GM03348 (cell line): ENCODE data around the gene KCNS3.

Experiments used
- DNase-seq: peaks from one replicate; pipeline ENCODE4 v3.0.0; 2012; ENCODE audit warnings: low spot score

KCNS3 gene

DNA sequence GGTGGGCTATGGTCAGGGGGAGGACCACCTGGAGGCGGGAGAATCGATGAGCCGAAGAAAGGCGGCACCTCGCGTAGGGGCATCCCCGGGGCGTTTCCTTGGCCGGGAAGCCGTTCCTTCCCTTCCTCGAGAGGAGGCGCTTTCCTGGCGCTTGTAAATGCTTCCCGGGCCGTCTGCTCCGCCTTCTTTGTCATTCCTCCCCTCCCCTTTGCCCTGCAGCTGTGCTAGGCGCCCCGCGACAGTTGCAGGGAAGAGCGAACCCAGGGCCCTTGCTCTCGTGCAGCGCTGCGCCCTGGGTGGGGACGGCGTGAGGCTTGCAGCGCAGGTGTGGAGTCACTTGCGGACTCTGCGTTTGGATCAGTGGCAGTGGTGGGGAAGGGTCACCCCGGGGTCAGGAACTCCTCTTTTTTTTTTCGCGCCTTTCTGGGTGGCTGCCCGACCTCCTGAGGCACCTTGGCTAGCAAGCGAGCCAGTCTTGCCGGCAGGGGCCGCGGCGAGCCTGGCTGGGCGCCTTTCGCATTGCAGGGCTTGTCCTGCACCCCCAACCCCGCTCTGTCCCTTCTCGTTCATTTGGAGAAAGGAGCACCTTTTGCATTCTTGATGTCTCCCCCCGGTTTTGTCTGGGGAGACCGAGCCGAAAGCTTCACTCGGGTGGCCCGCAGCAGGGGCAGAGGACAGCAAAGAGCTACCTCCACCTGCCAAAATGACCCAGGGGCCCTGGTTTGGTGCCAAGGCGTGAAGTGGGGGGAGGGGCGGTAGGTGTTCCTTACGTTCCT is 858 bp downstream of the KCNS3 start:
- peak; percentile 93 for DNase-seq

DNA sequence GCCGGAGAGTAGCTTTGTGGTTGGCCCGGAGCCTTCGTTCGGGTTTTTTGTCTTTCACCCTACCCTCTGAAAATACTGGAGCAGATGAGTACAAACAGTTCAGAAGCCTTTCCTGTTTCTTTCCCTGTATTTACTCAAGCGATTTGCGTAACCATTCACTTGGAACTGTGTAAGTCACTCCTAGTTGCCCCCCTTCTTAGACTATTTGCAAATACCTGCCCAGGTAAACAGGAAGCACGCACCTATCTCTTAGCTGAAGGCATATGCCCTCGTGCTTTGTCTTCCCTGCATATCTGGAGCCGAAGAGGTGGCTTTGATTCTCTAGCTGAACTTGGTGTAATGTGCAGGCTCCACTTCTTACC is 1.4 kb downstream of the KCNS3 start:
- no peak for DNase-seq

DNA sequence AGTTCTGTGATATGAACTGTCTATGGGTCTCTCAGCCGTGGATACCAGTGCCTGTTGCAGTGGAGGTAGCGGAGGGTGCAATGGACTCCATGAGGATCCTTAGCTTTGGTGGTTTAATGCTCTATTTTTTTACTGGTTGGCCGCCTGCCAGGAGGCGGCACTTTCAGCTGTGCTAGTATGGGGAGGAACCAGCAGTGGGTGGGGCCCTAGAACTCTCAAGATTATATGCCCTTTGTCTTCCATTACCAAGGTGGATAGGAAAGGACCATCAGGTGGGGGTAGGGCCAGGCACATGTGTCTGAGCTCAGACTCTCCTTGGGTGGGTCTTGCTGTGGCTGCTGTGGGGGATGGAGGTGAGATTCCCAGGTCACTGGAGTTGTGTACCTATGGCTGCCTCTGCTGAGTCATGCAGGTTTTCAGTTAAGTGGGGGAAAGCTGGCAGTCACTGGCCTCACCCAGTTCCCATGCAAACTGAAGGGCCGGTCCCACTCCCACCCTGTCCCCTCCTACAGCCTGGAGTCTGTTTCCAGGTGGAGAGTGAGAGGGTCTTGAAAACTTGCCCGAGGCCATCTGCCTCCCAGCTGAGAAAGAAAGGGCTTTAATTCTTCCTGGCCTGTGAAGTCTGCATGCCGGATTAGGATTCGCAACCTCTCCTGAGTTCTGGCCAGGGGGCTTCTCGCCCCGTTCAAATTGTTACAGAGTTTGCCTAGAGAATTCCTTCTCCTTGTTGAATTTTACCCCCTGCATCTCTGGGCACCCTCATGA is 14.5 kb downstream of the KCNS3 start:
- DNase-seq = no peak

DNA sequence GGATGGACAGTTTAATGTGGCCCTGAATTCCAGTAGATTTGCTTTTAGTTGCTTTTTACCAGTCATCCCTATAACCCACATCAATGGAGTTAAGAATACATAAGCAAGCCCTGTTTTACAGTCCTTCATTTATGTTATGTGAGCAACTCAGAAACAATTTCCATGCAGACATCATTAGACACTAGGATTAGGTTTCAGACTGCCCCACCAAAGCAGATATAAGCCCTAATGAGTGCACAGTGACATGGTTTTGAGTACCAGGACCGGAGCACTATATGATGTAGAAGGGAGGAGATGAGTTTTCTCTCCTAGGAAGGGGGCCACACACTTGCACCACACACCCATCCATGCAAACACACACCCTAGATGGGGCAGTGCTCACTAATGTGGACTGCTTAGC is 15.5 kb downstream of the KCNS3 start:
- DNase-seq = no peak

DNA sequence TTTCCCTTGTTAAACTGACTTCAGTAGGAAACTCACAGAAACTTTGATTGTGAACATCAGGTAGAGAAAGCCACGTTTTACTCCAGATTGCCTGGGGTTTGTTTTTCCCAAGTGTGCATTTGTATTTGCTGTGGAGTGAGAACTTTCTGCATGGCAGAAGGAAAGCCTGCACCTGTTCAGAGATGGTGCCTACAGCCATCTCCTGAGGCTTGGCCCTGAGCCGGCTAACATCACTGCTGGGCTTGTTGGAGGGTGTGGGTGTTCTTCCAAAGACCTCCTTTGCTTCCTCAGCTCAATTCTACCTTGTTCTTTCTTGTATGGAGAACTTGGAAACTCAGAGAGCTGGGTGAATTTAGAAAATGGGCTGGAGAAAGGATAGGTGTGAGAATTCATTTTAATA is 16.1 kb downstream of the KCNS3 start:
- no peak for DNase-seq

DNA sequence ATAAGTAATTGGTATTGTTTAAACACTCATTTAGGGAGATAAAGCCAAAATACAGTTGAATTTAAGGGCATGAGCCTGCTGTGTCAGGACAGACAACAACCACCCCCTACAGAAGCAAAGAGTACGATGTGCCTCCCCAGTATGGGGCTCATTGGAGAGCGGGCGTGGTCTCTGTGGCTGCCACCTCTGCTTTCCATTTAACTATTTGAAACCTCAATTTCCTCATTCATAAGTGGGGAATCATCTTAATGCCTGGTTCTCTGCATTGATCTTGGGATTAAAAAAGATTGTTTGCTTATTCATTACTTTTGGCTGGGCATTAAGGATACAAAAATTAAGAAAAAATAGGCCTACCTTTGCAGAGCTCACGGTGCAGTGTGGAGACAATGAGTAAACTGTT is 21.4 kb downstream of the KCNS3 start:
- DNase-seq = no peak

DNA sequence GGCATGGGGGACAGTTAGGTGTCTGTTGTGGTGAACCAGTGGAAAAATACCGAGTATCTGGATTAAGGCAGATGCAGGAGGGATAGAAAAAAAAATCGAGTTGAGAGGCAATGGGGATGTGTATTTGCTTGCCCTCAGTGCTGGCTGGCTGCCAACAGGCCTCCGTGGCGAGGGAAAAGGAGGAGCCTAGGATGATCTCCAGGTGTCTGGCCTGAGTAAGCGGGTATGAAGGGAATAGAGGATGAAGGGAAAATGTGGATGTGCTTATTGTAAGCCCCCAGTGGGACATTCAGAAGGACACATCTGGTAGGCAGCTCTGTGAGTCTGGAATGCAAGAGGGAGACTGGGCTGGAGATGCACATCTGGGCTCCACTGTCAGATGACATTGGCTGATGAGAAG is 22.8 kb downstream of the KCNS3 start:
- no peak for DNase-seq

DNA sequence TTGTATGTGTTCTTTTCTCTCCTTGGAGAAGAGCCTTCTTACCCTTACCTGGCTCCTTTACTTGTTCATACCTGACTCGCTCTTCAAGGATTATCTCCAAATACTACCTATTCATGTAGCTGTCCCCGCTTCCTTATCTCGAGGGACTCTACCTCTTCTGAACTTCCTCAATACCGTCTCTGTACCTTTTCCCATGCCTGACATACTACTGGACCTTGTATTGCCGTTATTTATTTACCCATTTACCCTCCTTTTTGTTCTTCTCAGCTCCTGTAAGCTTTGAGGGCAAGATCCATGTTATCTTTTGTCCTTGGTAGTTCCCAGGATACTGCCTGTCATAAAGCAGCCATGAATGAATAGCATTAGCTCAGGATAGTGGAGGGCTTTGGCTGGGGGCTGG is 32.5 kb downstream of the KCNS3 start:
- DNase-seq = no peak

DNA sequence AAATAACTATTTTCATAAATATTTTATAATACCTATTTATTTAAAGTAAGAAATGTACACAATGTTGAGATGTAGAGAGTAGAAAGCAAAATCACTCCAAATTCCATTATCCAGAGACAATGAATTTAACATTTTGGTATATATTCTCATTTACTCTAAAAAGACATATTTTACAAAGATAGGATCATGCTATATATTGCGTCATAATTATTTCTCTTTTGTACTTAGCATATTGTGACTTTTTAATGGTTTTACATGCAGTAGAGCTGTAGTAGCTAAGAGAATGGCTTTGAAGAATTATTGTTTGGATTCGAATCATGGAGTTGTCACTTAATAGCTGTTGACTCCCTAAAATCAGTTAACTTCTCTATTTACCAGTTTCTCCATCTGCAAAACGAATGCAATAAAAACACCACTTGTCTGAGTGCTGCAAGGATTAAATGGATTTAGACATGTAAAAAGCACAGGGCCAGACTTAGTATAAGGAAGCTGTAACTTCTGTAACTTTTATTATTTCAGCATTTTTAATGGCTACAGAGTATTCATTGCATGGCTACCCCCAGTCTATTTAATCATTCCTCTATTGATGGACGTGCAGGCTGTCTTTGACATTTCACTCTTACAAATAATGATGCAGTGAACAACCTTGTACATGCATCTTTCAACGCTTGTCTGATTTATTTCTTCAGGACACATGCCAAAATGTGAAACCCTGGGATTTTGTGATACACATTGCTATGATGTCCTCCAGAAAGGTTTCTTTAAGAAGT is 33.2 kb downstream of the KCNS3 start:
- no peak for DNase-seq

DNA sequence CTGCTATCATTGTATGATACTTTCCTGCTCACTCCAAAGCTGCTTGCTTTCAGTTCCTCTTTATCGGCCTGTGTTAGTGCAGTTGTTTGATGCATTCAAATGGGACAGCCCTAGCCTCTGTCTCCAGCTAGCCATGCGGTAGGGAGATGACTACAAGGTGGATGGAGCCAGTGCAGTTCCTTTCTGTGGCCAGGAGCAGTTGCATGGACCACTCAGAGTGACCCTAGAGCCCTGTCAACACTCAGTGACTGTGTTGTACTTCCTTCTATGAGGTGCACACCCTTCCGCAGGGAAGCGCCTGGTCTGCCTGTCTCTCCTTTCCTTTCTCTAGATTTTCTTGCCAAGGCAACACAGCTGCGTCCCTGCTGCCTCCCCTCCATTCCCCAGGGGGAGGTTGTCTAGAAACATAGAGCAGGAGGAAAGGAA is 33.8 kb downstream of the KCNS3 start:
- DNase-seq = no peak

DNA sequence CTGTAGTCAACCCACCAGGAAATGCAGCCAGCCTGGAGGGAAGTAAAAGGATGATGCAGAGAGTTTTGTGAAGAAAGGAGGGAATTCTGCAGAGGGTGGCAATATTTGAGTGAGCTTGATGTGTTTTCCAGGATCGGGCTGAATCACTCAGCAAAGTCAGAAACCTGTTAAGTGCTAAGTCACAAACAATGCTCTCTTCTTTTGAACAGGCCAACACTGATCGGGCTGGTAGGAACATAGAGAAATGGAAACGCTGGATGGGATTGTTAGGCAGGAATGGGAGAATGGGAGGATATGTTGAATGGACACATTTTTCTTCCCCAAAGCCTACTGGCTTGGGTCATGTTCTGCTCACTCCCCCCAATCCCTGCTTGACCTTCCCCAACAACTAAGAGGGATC is 36.6 kb downstream of the KCNS3 start:
- DNase-seq = no peak

DNA sequence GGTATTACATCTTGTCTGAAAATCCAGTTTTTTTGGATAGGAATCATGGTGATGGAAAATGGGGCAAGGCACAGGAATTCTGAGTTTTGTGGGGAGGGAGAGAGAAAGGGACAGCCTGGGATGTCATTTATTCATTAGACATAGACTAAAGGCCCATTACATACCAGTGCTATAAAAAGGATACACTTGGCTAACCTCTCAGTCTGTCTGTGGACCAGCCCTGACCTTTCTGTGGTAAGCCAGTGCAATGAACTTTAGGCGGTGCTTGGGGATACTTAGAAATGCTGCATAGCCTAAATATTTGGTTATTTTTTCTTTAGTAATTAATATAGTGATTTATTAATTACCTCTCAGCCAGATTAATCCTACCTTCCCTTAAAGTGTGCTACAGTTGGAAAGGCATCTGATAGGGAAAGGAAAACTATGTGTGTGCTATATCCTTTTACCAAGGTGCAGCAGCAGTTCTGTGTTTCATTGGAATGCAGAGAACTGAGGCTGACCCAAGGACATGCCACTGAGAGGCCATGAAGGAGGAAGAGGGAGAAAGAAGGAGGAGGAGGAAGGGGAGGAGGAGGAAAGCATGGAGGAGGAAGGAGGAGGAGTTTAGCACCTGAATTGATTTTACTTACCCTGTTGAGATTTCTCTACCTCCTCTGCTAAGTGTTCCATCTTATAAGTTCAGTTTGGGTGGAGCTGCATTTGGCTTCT is 37.5 kb downstream of the KCNS3 start:
- DNase-seq = peak; percentile 20

DNA sequence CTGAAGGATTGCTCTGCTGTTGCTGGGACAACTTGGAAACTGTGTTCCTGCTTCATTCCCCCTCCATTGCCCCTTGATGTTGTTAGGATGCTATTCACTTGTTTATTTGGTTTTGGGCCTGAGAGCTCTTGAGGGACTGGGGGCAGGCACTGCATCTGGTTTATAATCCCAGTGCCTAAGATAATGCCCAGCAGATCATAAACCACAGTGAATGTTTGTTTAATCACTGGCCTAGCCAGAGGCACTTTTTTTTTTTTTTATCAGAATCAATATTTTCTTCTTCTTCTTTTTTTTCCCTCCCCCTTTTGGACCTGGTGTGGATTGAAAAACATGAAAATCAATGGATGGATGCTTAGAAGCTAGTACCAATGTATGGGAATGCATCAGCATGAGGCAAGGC is 38.1 kb downstream of the KCNS3 start:
- no peak for DNase-seq

DNA sequence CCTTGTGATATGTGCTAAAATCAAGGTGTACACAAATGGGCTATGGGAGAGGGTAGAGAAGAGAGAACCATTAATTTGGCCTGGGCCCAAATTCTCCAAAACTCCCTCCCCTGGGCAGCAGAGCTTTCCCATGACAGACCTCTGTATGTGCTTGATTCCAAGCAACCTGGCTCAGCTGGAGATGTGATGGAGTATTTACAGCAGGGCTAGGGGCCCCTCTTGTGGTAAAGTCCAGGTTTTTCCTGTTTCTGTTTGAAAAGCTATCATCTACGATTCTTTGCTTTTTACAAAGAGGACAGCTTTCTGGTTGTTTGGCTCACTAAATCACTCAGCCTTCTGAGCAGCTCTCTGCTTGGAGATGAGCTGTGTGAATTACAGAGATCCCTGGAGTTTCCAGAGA is 40.3 kb downstream of the KCNS3 start:
- no peak for DNase-seq

DNA sequence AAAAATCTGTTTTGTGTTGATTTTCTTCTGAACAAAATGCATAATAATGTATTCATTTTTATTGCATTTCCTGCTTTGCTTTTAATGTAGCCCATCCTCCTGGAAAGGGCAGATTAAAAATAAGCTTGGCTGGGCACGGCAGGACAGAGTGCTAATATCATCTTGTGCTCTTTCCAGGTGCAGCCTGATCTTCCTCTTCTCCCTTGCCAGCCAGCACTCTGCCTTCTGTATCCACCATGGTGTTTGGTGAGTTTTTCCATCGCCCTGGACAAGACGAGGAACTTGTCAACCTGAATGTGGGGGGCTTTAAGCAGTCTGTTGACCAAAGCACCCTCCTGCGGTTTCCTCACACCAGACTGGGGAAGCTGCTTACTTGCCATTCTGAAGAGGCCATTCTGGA is 52.3 kb downstream of the KCNS3 start:
- no peak for DNase-seq

DNA sequence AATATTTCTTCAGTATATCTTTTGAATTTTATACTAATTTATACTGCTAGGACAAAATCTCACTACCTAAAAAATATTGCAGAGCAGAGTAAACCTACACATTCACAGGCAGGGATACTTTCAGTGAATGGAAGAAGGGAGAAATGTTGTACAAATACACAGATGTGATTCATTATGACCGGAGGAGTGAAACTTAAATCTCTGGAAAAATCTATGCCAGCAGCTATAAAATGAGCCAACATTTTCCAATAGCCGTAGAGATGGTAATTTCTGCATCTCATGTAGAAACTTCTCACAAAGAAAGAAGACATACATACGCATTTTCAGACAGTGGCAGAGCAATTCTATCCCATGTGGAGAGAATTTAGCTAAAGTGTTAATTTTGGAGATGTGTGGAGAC is 54.8 kb downstream of the KCNS3 start:
- peak; percentile 32 for DNase-seq

DNA sequence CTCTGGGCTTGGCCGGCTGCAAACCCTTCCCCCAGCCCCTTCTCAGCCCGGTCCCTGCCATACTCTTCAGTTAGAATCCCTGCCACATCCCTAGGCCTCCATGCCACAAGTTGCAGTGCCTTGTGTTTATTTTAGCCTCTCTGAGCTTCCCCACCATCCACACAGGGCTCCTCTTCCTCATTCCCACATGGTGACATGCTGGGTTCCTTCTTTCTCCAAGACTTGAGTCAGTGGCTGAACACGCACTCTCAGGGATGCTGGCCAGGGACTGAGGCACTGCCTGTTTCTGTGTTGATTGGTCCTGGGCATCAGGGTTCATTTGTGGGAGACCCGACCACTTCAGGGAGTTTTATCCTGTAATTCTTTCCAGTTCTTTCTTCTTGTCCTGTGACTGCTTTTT is 56.3 kb downstream of the KCNS3 start:
- peak; percentile 90 for DNase-seq

DNA sequence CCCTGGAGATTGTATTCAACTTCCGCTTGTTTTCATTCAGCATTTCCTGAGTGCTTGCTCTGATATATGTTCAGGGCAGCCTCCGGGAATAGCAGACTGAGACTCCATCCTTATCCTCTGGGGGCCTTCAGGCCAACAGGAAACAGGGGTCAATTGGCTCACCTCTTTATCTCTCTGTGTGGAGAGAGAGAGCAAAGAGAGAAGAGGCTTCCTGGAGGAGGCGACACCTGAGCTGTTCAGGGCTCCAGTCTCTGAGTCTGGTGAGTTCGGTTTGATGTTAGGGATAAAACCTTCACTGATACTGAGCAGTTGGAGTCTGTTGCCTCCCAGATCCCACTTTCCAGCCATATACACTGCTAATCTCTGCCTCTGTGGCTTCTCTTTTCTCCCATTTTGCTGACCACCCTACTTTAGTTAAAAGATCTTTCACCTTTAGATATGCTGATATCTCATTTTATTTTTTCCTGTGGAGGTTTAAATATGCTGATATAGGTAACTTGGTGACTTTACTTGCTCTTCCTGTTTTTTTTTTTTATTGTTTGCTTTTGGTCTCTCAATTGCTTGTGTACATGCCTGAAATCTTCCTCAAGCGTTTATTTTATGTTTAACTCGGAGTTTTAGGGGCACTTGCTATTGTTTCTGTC is 56.9 kb downstream of the KCNS3 start:
- no peak for DNase-seq

DNA sequence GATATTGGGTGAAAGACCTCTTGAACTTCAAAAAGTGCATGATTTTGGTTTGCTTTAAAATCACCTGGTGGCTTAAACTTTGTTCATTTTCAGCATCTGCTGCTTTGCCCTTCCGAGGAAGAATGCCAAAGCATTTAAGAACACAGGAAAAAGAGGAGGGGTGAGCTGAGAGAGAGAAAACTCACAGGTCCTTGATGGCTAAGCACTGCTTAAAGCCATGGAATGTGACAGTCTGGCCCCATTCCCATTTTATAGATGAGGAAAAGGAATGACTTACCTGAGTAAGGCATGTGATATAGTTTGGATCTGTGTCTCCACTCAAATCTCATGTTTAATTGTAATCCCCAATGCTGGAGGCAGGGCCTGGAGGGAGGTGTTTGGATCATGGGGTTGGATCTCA is 58.1 kb downstream of the KCNS3 start:
- no peak for DNase-seq

DNA sequence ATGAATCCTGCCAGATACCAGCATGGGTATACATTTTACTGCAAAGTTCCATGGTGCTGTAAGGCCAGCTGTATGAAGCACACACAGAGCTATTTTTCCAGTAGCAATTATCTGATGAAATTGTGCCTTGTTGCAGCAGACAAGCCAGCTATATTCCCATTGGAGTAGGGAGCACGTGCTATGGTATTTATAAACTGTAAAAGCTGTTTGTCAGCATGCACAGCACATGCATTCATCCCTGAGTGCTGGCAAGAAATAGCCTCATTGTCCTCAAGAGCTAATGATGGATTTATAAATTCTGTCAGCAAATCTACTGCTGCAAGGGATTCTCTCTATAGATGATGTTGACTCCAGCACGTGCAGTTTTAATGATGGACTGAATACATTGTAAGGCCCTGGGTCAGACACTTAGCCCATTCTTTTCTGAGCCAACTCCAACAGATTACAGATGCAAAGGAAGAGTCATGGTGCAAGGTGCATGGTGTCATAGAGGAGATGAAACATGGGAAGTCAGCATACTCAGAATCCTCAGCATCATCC is 61.7 kb downstream of the KCNS3 start:
- DNase-seq = no peak

DNA sequence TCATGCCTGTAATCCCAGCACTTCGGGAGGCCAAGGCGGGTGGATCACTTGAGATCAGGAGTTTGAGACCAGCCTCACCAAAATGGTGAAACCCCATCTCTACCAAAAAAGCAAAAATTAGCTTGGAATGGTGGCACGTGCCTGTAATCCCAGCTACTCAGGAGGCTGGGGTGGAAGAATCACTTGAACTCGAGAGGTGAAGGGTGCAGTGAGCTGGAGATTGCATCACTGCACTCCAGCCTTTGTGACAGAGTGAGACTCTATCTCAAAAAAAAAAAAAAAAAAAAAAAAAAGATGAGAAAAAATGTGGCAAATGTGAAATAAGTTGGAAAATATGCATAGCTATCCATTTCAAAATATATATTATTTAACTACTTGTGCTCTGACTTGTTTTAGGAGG is 65.0 kb downstream of the KCNS3 start:
- no peak for DNase-seq

DNA sequence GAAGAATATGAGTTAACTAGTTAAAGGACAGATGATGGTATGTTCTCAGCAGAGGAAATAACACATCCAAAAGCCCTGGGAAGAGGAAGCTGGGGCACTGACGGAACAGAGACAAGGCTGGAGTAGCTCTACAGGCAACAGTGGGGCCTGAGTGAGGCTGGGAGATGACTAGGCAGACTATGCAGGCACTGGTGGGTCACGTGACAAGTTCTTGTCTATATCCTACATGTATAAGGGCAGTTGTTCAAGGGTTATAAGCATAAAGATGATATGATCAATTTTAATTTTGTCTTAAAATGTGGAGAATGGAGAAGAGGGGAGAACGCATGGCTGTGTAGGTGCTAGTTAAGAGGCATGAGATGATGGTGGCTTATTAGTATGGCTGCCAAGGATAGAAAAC is 68.6 kb downstream of the KCNS3 start:
- DNase-seq = no peak
